ENCODE data around the gene SPOCK1.

GRCh38 chr5:137320056-137321045 is 178.8 kb downstream of the SPOCK1 start:
- no peak for TF ChIP-seq EZH2phosphoT487 (IDR thresholded peaks at IDR 0.05; ENCODE audit: insufficient read depth, low read depth)
- no peak for TF ChIP-seq EZH2 (IDR thresholded peaks at IDR 0.05; ENCODE audit: insufficient read depth, poor library complexity, severe bottlenecking)
